ENCODE measurements around the gene NACAD.

The NACAD gene

GRCh38 chr7:45072131-45073030 lies 16.4 kb downstream of the NACAD start:
- DNase-seq, result no peak

- DNase-seq, result no peak
Measured at GRCh38 chr7:45071528-45071927, 17.2 kb downstream of the NACAD start.

- DNase-seq, result no peak
Measured at GRCh38 chr7:45070254-45070642, 18.5 kb downstream of the NACAD start.

GRCh38 chr7:45069444-45070253 lies 19.1 kb downstream of the NACAD start:
- no peak for DNase-seq

GRCh38 chr7:45068236-45069023 lies 20.3 kb downstream of the NACAD start:
- no peak for DNase-seq

GRCh38 chr7:45067582-45067981 lies 21.2 kb downstream of the NACAD start:
- no peak for DNase-seq

GRCh38 chr7:45066409-45066808 lies 22.4 kb downstream of the NACAD start:
- DNase-seq, result no peak

GRCh38 chr7:45065031-45065995 lies 23.5 kb downstream of the NACAD start:
- no peak for DNase-seq

GRCh38 chr7:45064047-45064725 lies 24.6 kb downstream of the NACAD start:
- DNase-seq, result no peak

- no peak for DNase-seq
Measured at GRCh38 chr7:45061806-45062425, 26.9 kb downstream of the NACAD start.

- no peak for DNase-seq
Measured at GRCh38 chr7:45061352-45061751, 27.4 kb downstream of the NACAD start.

GRCh38 chr7:45060295-45060694 lies 28.5 kb downstream of the NACAD start:
- no peak for DNase-seq

- DNase-seq, result no peak
Measured at GRCh38 chr7:45057878-45058277, 30.9 kb downstream of the NACAD start.

GRCh38 chr7:45055594-45056219 lies 33.1 kb downstream of the NACAD start:
- DNase-seq, result no peak

GRCh38 chr7:45055016-45055415 lies 33.8 kb downstream of the NACAD start:
- DNase-seq, result peak; percentile 54

- DNase-seq, result no peak
Measured at GRCh38 chr7:45054442-45054841, 34.3 kb downstream of the NACAD start.

- DNase-seq, result no peak
Measured at GRCh38 chr7:45053941-45054340, 34.8 kb downstream of the NACAD start.

- DNase-seq, result no peak
Measured at GRCh38 chr7:45053401-45053800, 35.4 kb downstream of the NACAD start.

- no peak for DNase-seq
Measured at GRCh38 chr7:45052011-45052410, 36.8 kb downstream of the NACAD start.

- DNase-seq, result no peak
Measured at GRCh38 chr7:45050198-45050597, 38.6 kb downstream of the NACAD start.
